HEK293 (cell line): ENCODE data around the gene LRRC51.

Experiments
- CTCF ChIP-seq: fragments of 450-650 bp; formaldehyde crosslinking; IDR thresholded peaks from 2 replicates; pipeline ENCODE4 v1.5.1; 2016; ENCODE audit warnings: missing biosample characterization, missing genetic modification characterization
- GFI1B ChIP-seq: fragments of 450-650 bp; formaldehyde crosslinking; IDR thresholded peaks from 2 replicates; pipeline ENCODE4 v1.5.1; 2016; ENCODE audit warnings: missing biosample characterization, missing genetic modification characterization
- GLI4 ChIP-seq: fragments of 450-650 bp; formaldehyde crosslinking; IDR thresholded peaks from 2 replicates; pipeline ENCODE4 v1.5.1; 2016; ENCODE audit warnings: missing biosample characterization, missing genetic modification characterization
- PRDM4 ChIP-seq: fragments of 450-650 bp; formaldehyde crosslinking; IDR thresholded peaks from 2 replicates; pipeline ENCODE4 v1.5.1; 2017; ENCODE audit warnings: missing biosample characterization, missing genetic modification characterization
- SP7 ChIP-seq: fragments of 450-650 bp; formaldehyde crosslinking; IDR thresholded peaks from 2 replicates; pipeline ENCODE4 v1.5.1; 2016; ENCODE audit warnings: missing biosample characterization, missing genetic modification characterization
- ZBTB21 ChIP-seq: fragments of 450-650 bp; formaldehyde crosslinking; IDR thresholded peaks from 2 replicates; pipeline ENCODE4 v1.5.1; 2017; ENCODE audit warnings: missing biosample characterization, missing genetic modification characterization
- ZNF121 ChIP-seq: fragments of 450-650 bp; formaldehyde crosslinking; IDR thresholded peaks from 2 replicates; pipeline ENCODE4 v1.5.1; 2016; ENCODE audit warnings: missing biosample characterization, missing genetic modification characterization
- ZNF473 ChIP-seq: fragments of 450-650 bp; formaldehyde crosslinking; IDR thresholded peaks from 2 replicates; pipeline ENCODE4 v1.5.1; 2017; ENCODE audit warnings: missing biosample characterization, missing genetic modification characterization
- ZNF600 ChIP-seq: fragments of 450-650 bp; formaldehyde crosslinking; IDR thresholded peaks from 2 replicates; pipeline ENCODE4 v1.5.1; 2016; ENCODE audit warnings: missing biosample characterization, missing genetic modification characterization

GRCh38 chr11:72140661-72141060, 60.0 kb downstream of the LRRC51 start:
- TF ChIP-seq CTCF (tag by site-specific recombination) (no peak), ZNF121 (no peak), GFI1B (tag by site-specific recombination) (no peak), ZNF473 (tag by site-specific recombination) (no peak), PRDM4 (tag by site-specific recombination) (no peak), GLI4 (tag by site-specific recombination) (no peak), SP7 (no peak), ZNF600 (tag by site-specific recombination) (no peak), ZBTB21 (no peak)
